Stimulated activated CD8-positive, alpha-beta memory T cell treated with anti-CD3 and anti-CD28 coated beads, Interleukin-7, amount 100 ng/mL, for 1 hour (primary cell): ENCODE data around the gene KCNC3.

Experiments used
- DNase-seq, 2 donors: peaks; one replicate each; pipeline ENCODE4 v3.0.0-alpha.2; 2020; ENCODE audit warnings: low read depth in 2 of 2

Gene KCNC3

DNA sequence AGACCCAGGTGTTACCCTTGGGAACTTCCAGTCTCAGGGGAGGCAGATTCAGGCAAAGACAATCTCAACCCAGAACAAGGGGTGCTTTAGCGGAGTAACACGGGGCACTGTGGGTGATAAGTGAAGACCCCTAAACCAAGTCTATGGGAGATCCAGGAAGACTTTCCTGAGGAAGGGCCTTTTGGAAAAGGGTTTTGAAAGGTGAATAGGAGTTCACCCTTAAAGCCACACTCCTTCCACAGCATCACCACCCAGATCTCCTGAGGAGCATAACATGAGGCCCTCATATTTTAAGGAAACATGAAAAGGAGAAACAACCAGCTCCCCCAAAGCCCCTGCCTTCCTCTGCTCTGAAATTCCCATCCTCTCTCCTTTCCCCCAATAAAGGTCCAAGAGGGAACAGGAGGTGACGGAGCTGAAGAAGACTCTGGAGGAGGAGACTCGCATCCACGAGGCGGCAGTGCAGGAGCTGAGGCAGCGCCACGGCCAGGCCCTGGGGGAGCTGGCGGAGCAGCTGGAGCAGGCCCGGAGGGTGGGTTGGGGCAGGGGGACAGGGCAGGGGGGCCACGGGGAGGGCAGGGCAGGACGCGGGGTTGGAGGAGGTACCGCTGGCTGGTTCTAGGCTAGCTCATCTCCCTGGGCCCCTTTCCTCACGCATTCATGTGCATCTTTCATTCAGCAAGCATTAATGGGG is 52.7 kb downstream of the KCNC3 start:
- no peak for DNase-seq

DNA sequence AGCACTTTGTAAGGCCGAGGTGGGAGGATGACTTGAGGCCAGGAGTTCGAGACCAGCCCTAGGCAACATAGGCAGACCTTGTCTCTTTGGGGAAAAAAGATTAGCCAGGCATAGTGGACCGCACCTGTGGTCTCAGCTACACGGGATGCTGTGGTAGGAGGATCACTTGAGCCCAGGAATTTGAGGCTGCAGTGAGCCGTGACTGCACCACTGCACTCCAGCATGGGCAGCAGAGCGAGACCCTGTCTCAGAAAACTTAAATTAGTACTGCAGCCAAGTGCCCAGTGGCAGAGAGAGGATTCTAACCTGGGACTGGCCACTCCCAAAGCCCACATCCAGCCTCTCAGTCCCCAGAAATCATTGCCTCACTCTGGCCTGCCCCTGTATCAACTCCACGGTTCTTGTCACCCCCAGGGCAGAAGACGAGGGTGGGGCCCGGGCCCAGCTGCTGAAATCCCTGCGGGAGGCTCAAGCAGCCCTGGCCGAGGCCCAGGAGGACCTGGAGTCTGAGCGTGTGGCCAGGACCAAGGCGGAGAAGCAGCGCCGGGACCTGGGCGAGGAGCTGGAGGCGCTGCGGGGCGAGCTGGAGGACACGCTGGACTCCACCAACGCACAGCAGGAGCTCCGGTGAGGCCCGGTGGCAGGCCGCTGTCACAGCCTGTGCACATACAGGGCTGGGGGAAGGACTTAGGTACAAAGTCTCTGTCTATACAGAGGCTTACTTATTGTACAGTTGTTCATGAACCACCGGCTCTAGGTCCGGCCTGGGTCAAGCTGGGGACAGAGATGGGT is 53.4 kb downstream of the KCNC3 start:
- DNase-seq = no peak

DNA sequence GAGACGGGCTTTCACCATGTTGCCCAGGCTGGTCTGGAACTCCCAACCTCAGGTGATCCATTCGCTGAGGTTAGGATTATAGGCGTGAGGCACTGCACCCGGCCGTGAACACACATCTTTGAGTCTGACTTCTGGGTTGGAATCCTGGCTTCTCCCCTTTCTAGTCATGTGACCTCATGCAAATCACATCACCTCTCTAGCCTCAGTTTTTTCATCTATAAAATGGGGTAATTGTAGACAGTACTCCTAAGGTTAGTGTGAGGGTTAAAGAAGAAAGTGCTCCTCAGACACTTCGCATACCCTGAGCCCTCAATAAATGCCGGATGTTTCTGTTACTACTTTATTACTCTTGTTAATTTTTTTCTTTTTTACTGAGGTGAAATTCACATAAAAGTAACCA is 55.4 kb downstream of the KCNC3 start:
- DNase-seq = no peak

DNA sequence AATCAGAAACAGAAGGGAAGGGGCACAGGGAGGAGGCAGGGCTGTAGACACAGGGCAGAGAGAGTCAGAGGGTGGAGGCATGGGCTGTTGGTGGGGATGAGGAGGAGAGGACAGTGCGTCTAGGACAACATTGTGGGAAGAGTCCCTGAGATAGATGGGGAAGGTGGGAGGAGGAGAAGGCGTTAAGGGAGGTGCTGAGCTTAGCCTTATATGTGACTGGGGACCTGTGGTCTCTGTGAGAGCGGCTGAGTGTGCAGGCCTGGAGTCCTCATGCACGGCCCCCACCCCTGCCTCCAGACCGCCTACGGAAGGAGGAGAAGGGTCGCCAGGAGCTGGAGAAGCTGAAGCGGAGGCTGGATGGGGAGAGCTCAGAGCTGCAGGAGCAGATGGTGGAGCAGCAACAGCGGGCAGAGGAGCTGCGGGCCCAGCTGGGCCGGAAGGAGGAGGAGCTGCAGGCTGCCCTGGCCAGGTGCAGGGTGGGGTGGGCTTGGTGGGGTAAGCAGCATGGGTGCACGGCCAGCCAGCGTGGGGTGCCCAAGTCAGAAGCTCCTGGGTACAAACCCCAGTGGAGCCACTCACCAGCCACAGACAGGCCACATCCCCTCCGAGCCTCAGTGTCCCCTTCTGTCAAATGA is 56.8 kb downstream of the KCNC3 start:
- DNase-seq = no peak

DNA sequence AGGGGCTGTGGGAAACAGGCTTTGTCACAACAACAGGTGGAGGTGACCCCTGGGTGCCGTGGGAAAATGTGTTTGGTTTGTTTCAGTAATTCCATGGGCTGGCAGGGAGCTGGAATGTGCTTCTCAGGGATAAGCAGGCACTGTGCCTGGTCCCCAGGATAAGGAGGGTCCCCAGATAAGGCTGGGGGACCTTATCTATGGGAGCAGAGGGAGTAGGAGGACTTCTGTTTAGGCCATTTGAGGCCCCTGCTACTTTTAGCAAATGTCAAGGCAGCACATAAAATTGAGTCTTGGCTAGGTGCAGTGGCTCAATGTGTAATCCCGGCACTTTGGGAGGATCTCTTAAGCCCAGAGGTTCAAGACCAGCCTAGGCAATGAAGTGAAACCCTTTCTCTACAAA is 59.5 kb downstream of the KCNC3 start:
- DNase-seq = no peak

DNA sequence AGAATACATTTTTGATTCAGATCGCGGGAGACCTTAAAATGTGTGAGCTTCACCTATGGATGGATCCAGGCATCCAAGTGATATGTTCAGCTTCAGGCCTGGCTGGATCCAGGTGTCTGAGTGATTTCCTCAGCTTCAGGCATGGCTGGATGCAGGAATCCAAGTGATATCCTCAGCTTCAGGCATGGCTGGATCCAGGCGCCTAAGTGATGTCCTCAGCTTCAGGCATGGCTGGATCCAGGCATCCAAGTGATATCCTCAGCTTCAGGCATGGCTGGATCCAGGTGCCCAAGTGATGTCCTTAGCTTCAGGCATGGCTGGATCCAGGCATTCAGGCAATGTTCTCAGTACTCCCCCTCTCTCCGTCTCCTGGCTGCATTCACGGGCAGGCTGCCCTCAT is 60.7 kb downstream of the KCNC3 start:
- DNase-seq = no peak

DNA sequence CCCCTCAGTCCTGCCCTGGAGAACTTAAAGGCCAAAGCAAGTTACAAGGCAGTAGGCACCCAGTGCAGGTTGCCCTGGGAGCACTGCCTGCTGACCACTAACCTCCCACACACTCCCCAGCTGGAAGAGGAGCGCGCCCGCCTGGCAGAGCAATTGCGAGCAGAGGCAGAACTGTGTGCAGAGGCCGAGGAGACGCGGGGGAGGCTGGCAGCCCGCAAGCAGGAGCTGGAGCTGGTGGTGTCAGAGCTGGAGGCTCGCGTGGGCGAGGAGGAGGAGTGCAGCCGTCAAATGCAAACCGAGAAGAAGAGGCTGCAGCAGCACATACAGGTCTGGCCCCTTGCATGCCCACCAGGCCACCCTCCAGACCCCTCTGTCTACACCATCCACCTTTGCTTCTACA is 61.1 kb downstream of the KCNC3 start:
- no peak for DNase-seq

DNA sequence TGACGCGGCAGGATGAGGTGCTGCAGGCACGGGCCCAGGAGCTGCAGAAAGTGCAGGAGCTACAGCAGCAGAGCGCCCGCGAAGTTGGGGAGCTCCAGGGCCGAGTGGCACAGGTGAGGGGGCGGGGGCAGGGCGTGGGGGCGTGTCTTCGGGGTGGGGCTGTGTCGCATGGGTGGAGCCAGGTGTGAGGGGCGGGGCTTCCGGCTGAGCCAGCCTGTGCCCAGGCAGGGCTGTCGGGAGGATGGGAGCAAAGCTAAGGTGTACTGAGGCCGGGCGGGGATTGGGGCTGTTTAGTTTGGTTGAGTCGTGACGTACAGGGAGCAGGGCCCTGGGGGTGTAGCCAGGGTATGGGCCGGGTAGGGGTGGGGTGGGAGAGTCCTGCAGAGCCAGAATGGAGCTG is 62.3 kb downstream of the KCNC3 start:
- no peak for DNase-seq

DNA sequence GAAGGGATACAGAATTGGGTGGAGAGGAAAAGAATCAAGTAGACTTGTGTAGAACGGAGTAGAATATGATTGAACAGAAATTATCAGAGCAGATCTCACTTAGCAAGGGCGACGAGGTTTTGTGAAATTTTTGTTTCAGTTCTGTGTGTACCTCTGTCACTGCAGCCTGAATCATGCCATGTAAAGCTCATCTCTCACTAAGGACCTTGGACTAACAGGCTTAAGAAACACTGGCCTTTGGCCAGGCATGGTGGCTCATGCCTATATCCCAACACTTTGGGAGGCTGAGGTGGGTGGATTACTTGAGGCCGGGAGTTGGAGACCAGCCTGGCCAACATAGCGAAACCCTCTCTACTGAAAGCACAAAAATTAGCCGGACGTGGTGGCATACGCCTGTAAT is 63.1 kb downstream of the KCNC3 start:
- no peak for DNase-seq

DNA sequence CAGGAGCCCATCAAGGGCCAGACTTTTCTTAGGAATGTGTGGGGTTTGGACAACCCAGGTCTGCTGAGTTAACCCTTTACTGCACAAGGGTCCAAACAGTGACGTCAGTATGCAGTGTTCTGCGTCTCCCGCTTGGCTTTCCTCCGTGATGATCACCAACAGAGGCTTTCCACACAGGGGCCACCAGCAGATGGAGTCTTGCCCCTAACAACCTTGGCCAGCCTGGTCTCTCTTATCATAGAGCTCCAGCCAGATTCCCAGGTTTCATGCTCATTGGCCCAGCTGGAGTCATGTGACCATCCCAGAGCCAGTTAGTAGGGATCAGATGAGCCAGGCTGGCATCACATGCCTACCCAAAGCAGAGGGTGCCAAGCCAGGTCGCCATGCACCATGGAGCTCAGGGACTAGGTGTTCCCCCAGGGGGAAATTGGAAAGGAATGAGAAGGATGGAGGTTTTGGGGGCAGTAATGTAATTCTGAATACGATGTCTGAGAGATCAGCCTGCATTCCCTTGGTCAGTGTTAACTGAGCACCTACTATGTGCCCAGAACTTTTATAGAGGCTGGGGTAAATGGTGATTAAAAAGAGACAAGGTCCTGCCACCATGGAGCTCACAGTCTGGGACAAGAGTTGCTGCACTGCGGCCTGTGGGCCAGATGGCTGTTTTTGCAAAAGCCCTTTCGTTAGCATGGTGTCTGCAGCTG is 64.5 kb downstream of the KCNC3 start:
- DNase-seq = no peak

DNA sequence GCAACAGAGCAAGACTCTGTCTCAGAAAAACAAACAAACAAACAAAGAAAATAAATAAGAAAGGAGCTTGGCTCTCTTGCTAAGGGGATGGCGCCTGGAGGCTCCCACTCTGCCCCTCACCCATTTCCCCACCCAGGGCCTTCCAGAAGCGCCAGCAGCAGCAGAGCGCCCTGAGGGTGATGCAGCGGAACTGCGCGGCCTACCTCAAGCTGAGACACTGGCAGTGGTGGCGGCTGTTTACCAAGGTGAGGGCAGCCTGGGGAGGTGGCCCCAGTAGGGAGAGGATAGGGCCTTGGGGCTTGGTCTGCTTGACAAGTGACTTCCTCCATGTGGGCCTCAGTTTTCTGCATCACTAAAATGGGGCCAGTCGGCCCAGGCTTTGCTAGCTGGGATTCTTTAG is 66.0 kb downstream of the KCNC3 start:
- DNase-seq = no peak
